NB4 (cell line): ENCODE results near the gene HTR6.

Source experiments
- MAX ChIP-seq: IDR thresholded peaks from 2 replicates; pipeline ENCODE4 v1.6.1; 2011; ENCODE audit warnings: low read depth, low read length
- POLR2A ChIP-seq: IDR thresholded peaks from 2 replicates; pipeline ENCODE4 v1.6.1; 2011; ENCODE audit warnings: mild to moderate bottlenecking; ENCODE audit not compliant: insufficient read length; ENCODE audit errors: extremely low read depth
- TF ChIP-seq, protein P1 (sequence below): IDR thresholded peaks from one replicate; pipeline ENCODE4 v1.5.1; 2012; ENCODE audit warnings: low read depth, low read length

DNA sequence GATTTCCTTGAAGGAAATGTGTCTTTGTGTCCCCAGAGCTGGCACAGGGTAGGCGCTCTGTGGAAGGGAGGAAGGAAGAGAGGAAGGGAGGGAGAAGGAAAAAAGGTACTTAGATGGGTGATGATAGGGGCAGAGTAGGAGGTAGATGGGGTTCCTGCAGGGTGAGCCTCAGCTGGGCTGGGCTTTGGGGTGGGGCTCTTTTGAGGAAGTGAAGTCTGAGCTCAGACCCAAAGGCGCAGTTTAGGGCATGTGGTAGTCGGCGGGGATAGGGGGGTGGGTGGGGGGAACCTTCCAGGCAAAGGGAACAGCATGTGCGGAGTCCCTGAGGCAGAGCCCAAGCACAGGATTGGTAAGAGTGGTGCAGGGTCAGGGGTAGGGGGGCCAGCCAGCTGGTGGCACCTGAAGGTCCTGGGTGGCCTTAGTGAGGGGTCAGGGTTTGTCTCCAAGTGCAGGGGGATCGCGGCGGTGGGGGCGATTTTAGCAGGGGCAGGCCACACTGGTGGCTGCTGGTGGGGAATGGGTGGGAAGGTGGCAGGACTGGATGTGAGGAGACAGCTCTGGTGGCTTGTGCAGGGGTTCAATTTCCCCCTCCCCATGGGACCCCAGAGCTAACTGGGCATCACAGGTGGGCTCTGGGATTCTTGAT, 8.4 kb upstream of the HTR6 start:
- TF ChIP-seq, protein P1, sequence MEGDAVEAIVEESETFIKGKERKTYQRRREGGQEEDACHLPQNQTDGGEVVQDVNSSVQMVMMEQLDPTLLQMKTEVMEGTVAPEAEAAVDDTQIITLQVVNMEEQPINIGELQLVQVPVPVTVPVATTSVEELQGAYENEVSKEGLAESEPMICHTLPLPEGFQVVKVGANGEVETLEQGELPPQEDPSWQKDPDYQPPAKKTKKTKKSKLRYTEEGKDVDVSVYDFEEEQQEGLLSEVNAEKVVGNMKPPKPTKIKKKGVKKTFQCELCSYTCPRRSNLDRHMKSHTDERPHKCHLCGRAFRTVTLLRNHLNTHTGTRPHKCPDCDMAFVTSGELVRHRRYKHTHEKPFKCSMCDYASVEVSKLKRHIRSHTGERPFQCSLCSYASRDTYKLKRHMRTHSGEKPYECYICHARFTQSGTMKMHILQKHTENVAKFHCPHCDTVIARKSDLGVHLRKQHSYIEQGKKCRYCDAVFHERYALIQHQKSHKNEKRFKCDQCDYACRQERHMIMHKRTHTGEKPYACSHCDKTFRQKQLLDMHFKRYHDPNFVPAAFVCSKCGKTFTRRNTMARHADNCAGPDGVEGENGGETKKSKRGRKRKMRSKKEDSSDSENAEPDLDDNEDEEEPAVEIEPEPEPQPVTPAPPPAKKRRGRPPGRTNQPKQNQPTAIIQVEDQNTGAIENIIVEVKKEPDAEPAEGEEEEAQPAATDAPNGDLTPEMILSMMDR = no peak
- TF ChIP-seq POLR2A = no peak
- TF ChIP-seq MAX = no peak
